Thyroid gland (tissue), 4 donors: Measurements from ENCODE around the gene MSH3. TPM values are rescaled to one million over a fixed set of nuclear protein-coding genes. Genes with fewer than 3 reads are reported as not detected.
"Not testable (repeated sequence)": the region's sequence is repeated elsewhere in the genome, so short reads cannot be mapped to it uniquely, and the experiment has no call there.

ENCODE experiments used
- DNase-seq, 2 donors: peaks; one replicate each; pipeline ENCODE4 v3.0.0-alpha.2; 2019
- H3K27ac ChIP-seq, 3 donors: fragments of 200-600 bp; sonication (generic); 1 replicate in 2 of 3; 2 replicates in 1 of 3; pipeline ENCODE4 v1.5.1; 2016 to 2019; ENCODE audit warnings: mild to moderate bottlenecking in 1 of 3, moderate library complexity in 1 of 3
- H3K27me3 ChIP-seq: fragments of 200-600 bp; sonication (generic); one replicate; pipeline ENCODE4 v1.5.1; 2019
- H3K36me3 ChIP-seq, 2 donors: fragments of 200-600 bp; sonication (generic); one replicate each; pipeline ENCODE4 v1.5.1; 2016 to 2019
- H3K4me1 ChIP-seq, 2 donors: fragments of 200-600 bp; sonication (generic); one replicate each; pipeline ENCODE4 v1.5.1; 2017 to 2019
- H3K4me3 ChIP-seq, 3 donors: fragments of 200-600 bp; sonication (generic); replicated peaks in 1 of 3; 1 replicate in 2 of 3; 2 replicates in 1 of 3; pipeline ENCODE4 v1.5.1; 2016; ENCODE audit warnings: mild to moderate bottlenecking in 1 of 3
- H3K9me3 ChIP-seq: fragments of 200-600 bp; sonication (generic); one replicate; pipeline ENCODE4 v1.5.1; 2017
- CTCF ChIP-seq, 6 experiments: fragments of 200-600 bp in 3 of 6; fragments of 450-650 bp in 3 of 6; sonication (generic) in 3 of 6; IDR thresholded peaks; one replicate each; pipeline ENCODE4 v1.5.1; 2016 to 2019; ENCODE audit warnings: antibody characterized with exemption in 6 of 6, mild to moderate bottlenecking in 2 of 6, inconsistent platforms in 1 of 6, moderate library complexity in 1 of 6
- POLR2A ChIP-seq, 2 donors: fragments of 450-650 bp; IDR thresholded peaks; one replicate each; pipeline ENCODE4 v1.6.1; 2017; ENCODE audit warnings: antibody characterized with exemption in 2 of 2, mild to moderate bottlenecking in 2 of 2, moderate library complexity in 1 of 2
- WGBS, 2 donors: methylation state at CpG; one replicate each; pipeline ENCODE4 v1.1.5; 2017; 5-methylcytosine and 5-hydroxymethylcytosine counted together
- intact Hi-C: fragments of 100-400 bp; cut with DNase I; formaldehyde crosslinking; loops from one replicate; pipeline ENCODE4 v1.15.1; 2023
- total RNA-seq, 4 donors: library from RNA; depleted of rRNA; stranded (reverse); fragments of >200 nt; gene quantifications; one replicate each; pipeline ENCODE4 v1.2.3, GENCODE V29; 2016

The MSH3 gene
- total RNA-seq, 4 donors from 2014 or later = 25.9 to 45.0 (median 26.1) TPM

- Histone ChIP-seq H3K27me3 (no peaks in the 10 kb centered on the region), H3K4me3 (no peak overlapping the region), H3K36me3 (peaks cover 0 to 2% of the 10 kb centered on the region in 2 donors), H3K27ac (no peak overlapping the region), H3K4me1 (no peaks in the 10 kb centered on the region), H3K9me3 (no peaks in the 10 kb centered on the region)
- 97 to 98% methylated on average over 3 of the region's 3 CpGs for WGBS, 2 donors
- no peak for DNase-seq
- no peak for TF ChIP-seq POLR2A (IDR thresholded peaks at IDR 0.05)
- TF ChIP-seq CTCF (IDR thresholded peaks at IDR 0.05) = no peak
- intact Hi-C loops = no loop called here
Observed at GRCh38 chr5:80816590-80816989, 162.1 kb downstream of the MSH3 start.

GRCh38 chr5:80820685-80821084, 166.2 kb downstream of the MSH3 start:
- intact Hi-C loops = no loop called here
- Histone ChIP-seq H3K9me3 (no peaks in the 10 kb centered on the region), H3K36me3 (no peaks in the 10 kb centered on the region), H3K27ac (no peak overlapping the region), H3K4me3 (no peak overlapping the region), H3K27me3 (no peaks in the 10 kb centered on the region), H3K4me1 (no peaks in the 10 kb centered on the region)
- TF ChIP-seq CTCF (IDR thresholded peaks at IDR 0.05) (no peak), POLR2A (IDR thresholded peaks at IDR 0.05) (no peak)
- DNase-seq = no peak
- WGBS, 2 donors = 94 to 100% methylated on average over 3 of the region's 3 CpGs

- Histone ChIP-seq H3K4me3 (no peak overlapping the region), H3K9me3 (no peaks in the 10 kb centered on the region), H3K27me3 (no peaks in the 10 kb centered on the region), H3K36me3 (no peaks in the 10 kb centered on the region), H3K27ac (no peak overlapping the region), H3K4me1 (no peaks in the 10 kb centered on the region)
- WGBS, 2 donors = 98% methylated on average over 1 of the region's 1 CpG
- no peak for DNase-seq
- TF ChIP-seq CTCF (IDR thresholded peaks at IDR 0.05) (no peak), POLR2A (IDR thresholded peaks at IDR 0.05) (no peak)
- intact Hi-C loops = no loop called here
Observed at GRCh38 chr5:80822640-80823039, 168.2 kb downstream of the MSH3 start.

- WGBS, 2 donors = 97 to 98% methylated on average over 22 of the region's 22 CpGs
- DNase-seq, H3K27me3 ChIP-seq, H3K27ac ChIP-seq, H3K4me3 ChIP-seq, intact Hi-C loops, H3K9me3 ChIP-seq, H3K36me3 ChIP-seq, H3K4me1 ChIP-seq: not testable (repeated sequence)
Observed at GRCh38 chr5:80824159-80824558, 169.7 kb downstream of the MSH3 start.

- Histone ChIP-seq H3K4me1 (no peaks in the 10 kb centered on the region), H3K27me3 (no peaks in the 10 kb centered on the region), H3K27ac (no peak overlapping the region), H3K4me3 (no peak overlapping the region), H3K36me3 (no peaks in the 10 kb centered on the region), H3K9me3 (no peaks in the 10 kb centered on the region)
- WGBS, 2 donors = 35 to 67% methylated on average over 2 of the region's 2 CpGs
- no peak for TF ChIP-seq POLR2A (IDR thresholded peaks at IDR 0.05)
- TF ChIP-seq CTCF (IDR thresholded peaks at IDR 0.05) = no peak
- DNase-seq = peak in 1 of 2 donors; percentile 12
- intact Hi-C loops = no loop called here
Observed at GRCh38 chr5:80825786-80826460, 171.5 kb downstream of the MSH3 start.
